ENCODE results near the gene P2RY13.

P2RY13 gene

DNA sequence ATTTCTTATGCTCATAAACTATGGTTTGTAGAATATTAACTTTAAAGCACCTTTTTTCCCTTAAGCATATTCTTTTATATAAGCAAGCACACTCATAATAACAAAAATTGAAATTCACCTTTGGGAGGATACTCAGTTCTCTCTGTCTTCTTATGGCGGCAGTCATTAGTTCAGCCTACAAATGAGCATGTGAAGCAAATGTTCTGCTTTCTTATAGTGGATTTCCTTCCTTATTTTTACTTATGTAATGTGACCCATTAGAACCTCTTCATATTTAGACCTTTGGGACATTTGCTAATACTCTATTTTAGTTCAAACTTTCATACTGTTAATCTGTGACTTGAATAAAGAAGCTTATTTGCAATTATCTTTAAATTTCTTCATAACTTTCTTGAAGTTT lies at the start of gene P2RY13:
Gene P2RY13 (minus strand): TSS at position 187 of the 400 bp plus-strand sequence. CDS start 21 bp downstream, at position 166.
- H3K4me1 ChIP-seq (ENCODE audit: control insufficient read depth in 1 of 2, insufficient read depth in 2 of 2, low read length in 2 of 2) = no peaks in the 10 kb centered on the region
- H3K27me3 ChIP-seq (ENCODE audit: control insufficient read depth in 1 of 2, insufficient read depth in 2 of 2, low read length in 2 of 2) = no peaks in the 10 kb centered on the region
- peak within 1 kb of the TSS; percentile 3 to 5 for H3K4me3 ChIP-seq (ENCODE audit: low read depth in 1 of 2, low read length in 2 of 2)
- H3K9me3 ChIP-seq (ENCODE audit: control insufficient read depth in 1 of 2, low read length in 2 of 2) = no peaks in the 10 kb centered on the region
- no peak within 1 kb of the TSS for H3K27ac ChIP-seq (ENCODE audit: low read depth, low read length)
- no peak within 1 kb of the TSS for H3K9ac ChIP-seq (ENCODE audit: low read depth in 1 of 2, low read length in 2 of 2)
- H3K36me3 ChIP-seq (ENCODE audit: control insufficient read depth in 1 of 2, insufficient read depth in 2 of 2, low read length in 2 of 2) = no peaks in the 10 kb centered on the region

GRCh38 chr3:151377768-151378385 lies 48.5 kb upstream of the P2RY13 start:
- no peak overlapping the region for H3K4me3 ChIP-seq (ENCODE audit: low read depth in 1 of 2, low read length in 2 of 2)
- H3K9ac ChIP-seq (ENCODE audit: low read depth in 1 of 2, low read length in 2 of 2) = no peak overlapping the region
- H3K27ac ChIP-seq (ENCODE audit: low read depth, low read length) = no peak overlapping the region
- no peaks in the 10 kb centered on the region for H3K27me3 ChIP-seq (ENCODE audit: control insufficient read depth in 1 of 2, insufficient read depth in 2 of 2, low read length in 2 of 2)
- H3K36me3 ChIP-seq (ENCODE audit: control insufficient read depth in 1 of 2, insufficient read depth in 2 of 2, low read length in 2 of 2) = no peaks in the 10 kb centered on the region
- peaks cover 3 to 14% of the 10 kb centered on the region in 2 donors for H3K4me1 ChIP-seq (ENCODE audit: control insufficient read depth in 1 of 2, insufficient read depth in 2 of 2, low read length in 2 of 2)
- no peaks in the 10 kb centered on the region for H3K9me3 ChIP-seq (ENCODE audit: control insufficient read depth in 1 of 2, low read length in 2 of 2)

DNA sequence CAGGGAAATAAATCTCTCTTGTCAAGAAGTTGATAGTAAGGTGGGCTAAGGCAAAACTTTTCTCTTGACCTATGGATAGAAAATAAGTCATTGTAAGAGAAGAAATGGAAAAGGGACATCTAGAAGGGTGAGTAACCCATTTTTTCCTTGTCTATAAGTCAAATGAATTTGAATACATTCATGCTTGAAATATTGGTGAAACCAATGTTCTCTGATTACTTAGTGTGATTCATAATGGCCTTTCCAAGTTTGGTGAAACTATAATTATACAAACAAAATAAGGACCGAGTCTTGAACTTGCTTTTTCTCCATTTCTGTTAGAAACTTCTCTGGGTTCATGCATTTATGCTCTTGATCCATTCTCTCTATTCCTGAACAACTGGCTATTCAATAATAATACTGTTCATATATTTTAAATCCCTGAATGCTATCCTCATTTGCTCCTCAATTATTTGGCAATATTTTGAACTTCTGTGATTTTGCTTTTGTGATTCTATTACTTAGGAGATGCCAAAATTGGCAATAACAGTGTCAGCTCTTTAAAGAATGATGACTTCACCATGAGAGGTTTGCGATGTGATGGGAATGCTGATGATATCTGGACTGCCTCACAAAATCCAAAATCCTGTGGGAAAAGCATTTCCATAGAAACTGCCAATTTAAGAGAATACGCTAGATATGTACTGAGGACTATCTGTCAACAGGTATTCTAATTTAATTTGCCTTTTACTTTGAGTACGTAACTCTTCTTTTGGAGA lies 42.9 kb upstream of the P2RY13 start:
- Histone ChIP-seq H3K36me3 (ENCODE audit: control insufficient read depth in 1 of 2, insufficient read depth in 2 of 2, low read length in 2 of 2) (no peaks in the 10 kb centered on the region), H3K27ac (ENCODE audit: low read depth, low read length) (no peak overlapping the region), H3K4me3 (ENCODE audit: low read depth in 1 of 2, low read length in 2 of 2) (no peak overlapping the region), H3K27me3 (ENCODE audit: control insufficient read depth in 1 of 2, insufficient read depth in 2 of 2, low read length in 2 of 2) (no peaks in the 10 kb centered on the region), H3K9ac (ENCODE audit: low read depth in 1 of 2, low read length in 2 of 2) (no peak overlapping the region), H3K4me1 (ENCODE audit: control insufficient read depth in 1 of 2, insufficient read depth in 2 of 2, low read length in 2 of 2) (no peaks in the 10 kb centered on the region), H3K9me3 (ENCODE audit: control insufficient read depth in 1 of 2, low read length in 2 of 2) (no peaks in the 10 kb centered on the region)

- Histone ChIP-seq H3K9me3 (ENCODE audit: control insufficient read depth in 1 of 2, low read length in 2 of 2) (no peaks in the 10 kb centered on the region), H3K36me3 (ENCODE audit: control insufficient read depth in 1 of 2, insufficient read depth in 2 of 2, low read length in 2 of 2) (no peaks in the 10 kb centered on the region), H3K4me3 (ENCODE audit: low read depth in 1 of 2, low read length in 2 of 2) (no peak overlapping the region), H3K9ac (ENCODE audit: low read depth in 1 of 2, low read length in 2 of 2) (no peak overlapping the region), H3K27ac (ENCODE audit: low read depth, low read length) (no peak overlapping the region), H3K27me3 (ENCODE audit: control insufficient read depth in 1 of 2, insufficient read depth in 2 of 2, low read length in 2 of 2) (no peaks in the 10 kb centered on the region), H3K4me1 (ENCODE audit: control insufficient read depth in 1 of 2, insufficient read depth in 2 of 2, low read length in 2 of 2) (no peaks in the 10 kb centered on the region)
Measured at GRCh38 chr3:151371526-151371925, 42.2 kb upstream of the P2RY13 start.

DNA sequence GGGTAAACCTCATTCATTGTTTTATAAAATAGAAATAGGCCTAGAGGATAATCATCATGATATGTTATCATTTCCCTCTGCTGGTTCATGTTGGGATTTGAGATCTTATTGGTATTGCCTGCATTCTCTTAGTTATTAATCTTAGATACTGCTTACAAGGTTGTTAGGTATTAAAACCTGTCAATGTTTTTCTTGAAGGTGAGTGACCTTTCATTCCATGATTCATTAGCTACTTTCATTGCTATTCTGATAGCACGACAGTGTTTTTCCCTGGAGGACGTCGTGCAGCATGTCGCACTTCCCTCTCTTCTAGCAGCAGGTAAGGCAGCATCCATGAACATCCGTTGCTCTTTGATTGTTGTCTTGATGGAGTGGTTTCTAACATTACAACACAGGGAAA lies 38.1 kb upstream of the P2RY13 start:
- H3K4me3 ChIP-seq (ENCODE audit: low read depth in 1 of 2, low read length in 2 of 2) = no peak overlapping the region
- no peaks in the 10 kb centered on the region for H3K9me3 ChIP-seq (ENCODE audit: control insufficient read depth in 1 of 2, low read length in 2 of 2)
- H3K27ac ChIP-seq (ENCODE audit: low read depth, low read length) = no peak overlapping the region
- no peak overlapping the region for H3K9ac ChIP-seq (ENCODE audit: low read depth in 1 of 2, low read length in 2 of 2)
- H3K27me3 ChIP-seq (ENCODE audit: control insufficient read depth in 1 of 2, insufficient read depth in 2 of 2, low read length in 2 of 2) = no peaks in the 10 kb centered on the region
- no peaks in the 10 kb centered on the region for H3K4me1 ChIP-seq (ENCODE audit: control insufficient read depth in 1 of 2, insufficient read depth in 2 of 2, low read length in 2 of 2)
- H3K36me3 ChIP-seq (ENCODE audit: control insufficient read depth in 1 of 2, insufficient read depth in 2 of 2, low read length in 2 of 2) = no peaks in the 10 kb centered on the region

GRCh38 chr3:151366993-151367392 lies 37.6 kb upstream of the P2RY13 start:
- Histone ChIP-seq H3K4me3 (ENCODE audit: low read depth in 1 of 2, low read length in 2 of 2) (no peak overlapping the region), H3K27ac (ENCODE audit: low read depth, low read length) (no peak overlapping the region), H3K9me3 (ENCODE audit: control insufficient read depth in 1 of 2, low read length in 2 of 2) (no peaks in the 10 kb centered on the region), H3K4me1 (ENCODE audit: control insufficient read depth in 1 of 2, insufficient read depth in 2 of 2, low read length in 2 of 2) (no peaks in the 10 kb centered on the region), H3K9ac (ENCODE audit: low read depth in 1 of 2, low read length in 2 of 2) (no peak overlapping the region), H3K27me3 (ENCODE audit: control insufficient read depth in 1 of 2, insufficient read depth in 2 of 2, low read length in 2 of 2) (no peaks in the 10 kb centered on the region), H3K36me3 (ENCODE audit: control insufficient read depth in 1 of 2, insufficient read depth in 2 of 2, low read length in 2 of 2) (no peaks in the 10 kb centered on the region)

DNA sequence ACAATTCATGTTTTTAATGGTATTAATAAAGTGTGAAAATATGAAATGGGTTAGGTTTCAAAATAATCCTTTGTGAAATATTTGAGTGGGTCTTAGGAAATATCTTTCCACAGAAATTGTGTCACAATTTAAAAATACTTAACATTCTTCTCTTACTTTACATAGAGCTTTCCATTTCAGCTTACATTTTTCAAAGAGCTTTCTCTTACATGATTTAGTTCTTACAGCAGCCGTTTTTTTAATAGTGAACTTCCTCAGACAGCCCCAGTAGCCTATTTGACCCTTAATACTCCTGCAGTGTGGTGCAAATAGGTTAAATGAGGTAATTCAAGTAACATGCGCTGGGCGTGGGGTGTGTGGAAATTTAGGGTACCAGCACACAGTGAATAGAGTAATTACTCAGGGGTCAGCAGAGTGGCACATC lies 33.4 kb upstream of the P2RY13 start:
- H3K9ac ChIP-seq (ENCODE audit: low read depth in 1 of 2, low read length in 2 of 2) = no peak overlapping the region
- H3K9me3 ChIP-seq (ENCODE audit: control insufficient read depth in 1 of 2, low read length in 2 of 2) = no peaks in the 10 kb centered on the region
- H3K27me3 ChIP-seq (ENCODE audit: control insufficient read depth in 1 of 2, insufficient read depth in 2 of 2, low read length in 2 of 2) = no peaks in the 10 kb centered on the region
- no peaks in the 10 kb centered on the region for H3K36me3 ChIP-seq (ENCODE audit: control insufficient read depth in 1 of 2, insufficient read depth in 2 of 2, low read length in 2 of 2)
- H3K27ac ChIP-seq (ENCODE audit: low read depth, low read length) = no peak overlapping the region
- H3K4me1 ChIP-seq (ENCODE audit: control insufficient read depth in 1 of 2, insufficient read depth in 2 of 2, low read length in 2 of 2) = no peaks in the 10 kb centered on the region
- no peak overlapping the region for H3K4me3 ChIP-seq (ENCODE audit: low read depth in 1 of 2, low read length in 2 of 2)

DNA sequence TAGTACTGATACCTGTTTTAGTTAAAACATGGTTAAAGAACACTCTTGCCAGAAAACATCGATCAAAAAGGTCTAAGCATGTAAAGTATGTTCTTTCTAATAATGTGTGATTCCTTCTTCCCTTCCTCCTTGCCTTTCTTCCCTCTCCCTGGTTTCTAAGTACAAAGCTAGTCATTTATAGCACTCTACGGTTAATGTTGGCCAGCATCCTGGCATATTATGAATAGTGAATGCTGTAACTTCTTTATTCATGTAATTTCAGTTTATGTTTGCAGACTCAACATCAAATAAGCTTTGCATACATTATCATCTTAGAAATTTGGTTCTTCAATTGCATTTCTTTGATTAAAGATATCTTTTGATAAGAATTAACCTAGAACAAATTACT lies 28.1 kb upstream of the P2RY13 start:
- H3K9me3 ChIP-seq (ENCODE audit: control insufficient read depth in 1 of 2, low read length in 2 of 2) = no peaks in the 10 kb centered on the region
- no peak overlapping the region for H3K4me3 ChIP-seq (ENCODE audit: low read depth in 1 of 2, low read length in 2 of 2)
- no peaks in the 10 kb centered on the region for H3K36me3 ChIP-seq (ENCODE audit: control insufficient read depth in 1 of 2, insufficient read depth in 2 of 2, low read length in 2 of 2)
- no peak overlapping the region for H3K9ac ChIP-seq (ENCODE audit: low read depth in 1 of 2, low read length in 2 of 2)
- H3K27ac ChIP-seq (ENCODE audit: low read depth, low read length) = no peak overlapping the region
- no peaks in the 10 kb centered on the region for H3K4me1 ChIP-seq (ENCODE audit: control insufficient read depth in 1 of 2, insufficient read depth in 2 of 2, low read length in 2 of 2)
- H3K27me3 ChIP-seq (ENCODE audit: control insufficient read depth in 1 of 2, insufficient read depth in 2 of 2, low read length in 2 of 2) = no peaks in the 10 kb centered on the region

DNA sequence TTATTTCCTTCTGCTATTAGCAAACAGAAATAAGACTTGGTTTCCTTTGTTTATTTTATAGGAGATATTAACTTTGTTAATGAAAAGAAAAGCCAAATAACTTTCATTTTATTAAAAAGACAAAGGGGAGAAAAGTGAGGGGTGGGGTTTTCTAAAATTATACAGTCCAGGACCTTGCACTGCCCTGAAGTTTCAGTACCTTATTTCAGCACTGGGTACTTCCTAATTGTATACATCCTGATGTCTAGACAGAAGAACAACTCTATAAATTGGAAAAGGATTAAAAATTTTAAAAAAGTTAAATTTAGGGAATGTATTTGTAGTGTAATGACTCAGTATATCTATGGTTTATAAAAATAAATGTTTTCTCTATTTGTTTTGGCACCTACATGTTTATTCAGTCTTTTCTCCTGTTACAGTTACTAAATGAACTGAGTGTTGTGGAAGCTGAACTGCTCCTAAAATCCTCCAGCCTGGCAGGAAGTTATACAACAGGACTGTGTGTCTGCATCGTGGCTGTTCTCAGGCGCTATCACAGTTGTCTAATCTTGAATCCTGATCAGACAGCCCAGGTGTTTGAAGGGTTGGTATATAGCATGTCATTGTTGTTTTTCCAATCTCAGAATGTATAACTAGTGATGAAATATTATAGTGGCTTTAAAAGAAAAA lies 27.6 kb upstream of the P2RY13 start:
- Histone ChIP-seq H3K4me1 (ENCODE audit: control insufficient read depth in 1 of 2, insufficient read depth in 2 of 2, low read length in 2 of 2) (no peaks in the 10 kb centered on the region), H3K27me3 (ENCODE audit: control insufficient read depth in 1 of 2, insufficient read depth in 2 of 2, low read length in 2 of 2) (no peaks in the 10 kb centered on the region), H3K27ac (ENCODE audit: low read depth, low read length) (no peak overlapping the region), H3K4me3 (ENCODE audit: low read depth in 1 of 2, low read length in 2 of 2) (no peak overlapping the region), H3K9me3 (ENCODE audit: control insufficient read depth in 1 of 2, low read length in 2 of 2) (no peaks in the 10 kb centered on the region), H3K36me3 (ENCODE audit: control insufficient read depth in 1 of 2, insufficient read depth in 2 of 2, low read length in 2 of 2) (no peaks in the 10 kb centered on the region), H3K9ac (ENCODE audit: low read depth in 1 of 2, low read length in 2 of 2) (no peak overlapping the region)

DNA sequence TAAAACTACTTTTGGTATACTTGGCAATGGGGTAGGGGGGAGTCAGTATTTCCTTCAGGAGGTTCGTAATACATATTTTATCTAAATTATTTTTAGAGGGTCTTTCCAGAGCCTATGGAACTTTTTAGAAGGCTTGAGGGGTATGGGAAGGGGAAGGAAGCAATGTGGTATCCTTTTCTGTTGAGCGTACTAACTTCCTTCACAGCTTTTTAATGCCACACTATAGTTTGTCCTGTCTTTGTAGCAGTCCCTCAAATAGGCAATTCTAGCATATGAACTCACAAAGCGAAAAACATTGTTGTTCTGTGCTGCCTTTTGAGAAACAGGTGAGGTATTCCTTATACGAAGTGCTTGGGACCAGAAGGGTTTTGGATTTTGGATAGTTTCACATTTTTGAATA lies 22.3 kb upstream of the P2RY13 start:
- no peak overlapping the region for H3K9ac ChIP-seq (ENCODE audit: low read depth in 1 of 2, low read length in 2 of 2)
- H3K27ac ChIP-seq (ENCODE audit: low read depth, low read length) = no peak overlapping the region

More for the DNA sequence above, 22.3 kb upstream of the P2RY13 start:
- peaks cover 0 to 5% of the 10 kb centered on the region in 2 donors for H3K4me1 ChIP-seq (ENCODE audit: control insufficient read depth in 1 of 2, insufficient read depth in 2 of 2, low read length in 2 of 2)
- no peaks in the 10 kb centered on the region for H3K36me3 ChIP-seq (ENCODE audit: control insufficient read depth in 1 of 2, insufficient read depth in 2 of 2, low read length in 2 of 2)
- H3K9me3 ChIP-seq (ENCODE audit: control insufficient read depth in 1 of 2, low read length in 2 of 2) = no peaks in the 10 kb centered on the region
- no peak overlapping the region for H3K4me3 ChIP-seq (ENCODE audit: low read depth in 1 of 2, low read length in 2 of 2)
- no peaks in the 10 kb centered on the region for H3K27me3 ChIP-seq (ENCODE audit: control insufficient read depth in 1 of 2, insufficient read depth in 2 of 2, low read length in 2 of 2)

All from duodenal mucosa (tissue), 2 donors.